HepG2 (cell line): ENCODE data around the gene FAM120B.

Experiments used
- CERS6 ChIP-seq: sonication (generic); formaldehyde crosslinking; IDR thresholded peaks from 2 replicates; pipeline ENCODE4 v1.5.0; 2020; ENCODE audit warnings: missing genetic modification reagents
- CTCF ChIP-seq: sonication (generic); formaldehyde crosslinking; IDR thresholded peaks from 2 replicates; pipeline ENCODE4 v1.5.0; 2020; ENCODE audit warnings: mild to moderate bottlenecking, missing genetic modification reagents, moderate library complexity
- HNRNPK ChIP-seq: fragments of 200-400 bp; formaldehyde crosslinking; IDR thresholded peaks from 2 replicates; pipeline ENCODE4 v1.6.1; 2018; ENCODE audit warnings: low read length, low read depth, moderate library complexity, mild to moderate bottlenecking; ENCODE audit not compliant: poor library complexity, severe bottlenecking
- PITX1 ChIP-seq: sonication (generic); formaldehyde crosslinking; IDR thresholded peaks from 2 replicates; pipeline ENCODE4 v1.5.1; 2020; ENCODE audit warnings: mild to moderate bottlenecking, missing genetic modification reagents
- POLR2A ChIP-seq, 2 experiments: IDR thresholded peaks; 2 replicates each; pipeline ENCODE4 v1.6.1; 2011; ENCODE audit warnings: low read depth in 2 of 2, low read length in 2 of 2, mild to moderate bottlenecking in 1 of 2, moderate library complexity in 1 of 2; ENCODE audit not compliant: insufficient read depth in 1 of 2
- SMARCE1 ChIP-seq: fragments of 450-650 bp; IDR thresholded peaks from 2 replicates; pipeline ENCODE4 v1.6.1; 2017; ENCODE audit warnings: borderline replicate concordance
- SMC3 ChIP-seq: IDR thresholded peaks from 2 replicates; pipeline ENCODE4 v1.6.1; 2011; ENCODE audit warnings: low read length, improper control_type of control experiment
- ZBTB7A ChIP-seq: sonication (generic); formaldehyde crosslinking; IDR thresholded peaks from 2 replicates; pipeline ENCODE4 v1.8.0; 2022; ENCODE audit warnings: mild to moderate bottlenecking, missing genetic modification reagents
- ZNF138 ChIP-seq: sonication (generic); formaldehyde crosslinking; IDR thresholded peaks from 2 replicates; pipeline ENCODE4 v1.5.0; 2020; ENCODE audit warnings: mild to moderate bottlenecking, low read depth, missing genetic modification reagents
- ZNF280D ChIP-seq: sonication (generic); formaldehyde crosslinking; IDR thresholded peaks from 2 replicates; pipeline ENCODE4 v1.5.1; 2020; ENCODE audit warnings: mild to moderate bottlenecking, missing genetic modification reagents

GRCh38 chr6:170437719-170438401, 131.3 kb downstream of the FAM120B start:
- TF ChIP-seq ZNF138 (CRISPR knock-in tag): no peak
- no peak for TF ChIP-seq POLR2A (IDR thresholded peaks at IDR 0.05; ENCODE audit: insufficient read depth in 1 of 2, low read depth in 2 of 2, low read length in 2 of 2)
- no peak for TF ChIP-seq PITX1 (CRISPR knock-in tag)
- TF ChIP-seq ZBTB7A: no peak
- TF ChIP-seq HNRNPK: no peak
- no peak for TF ChIP-seq CTCF (CRISPR knock-in tag)
- TF ChIP-seq SMARCE1: no peak
- TF ChIP-seq CERS6: no peak
- no peak for TF ChIP-seq SMC3
- TF ChIP-seq ZNF280D (CRISPR knock-in tag): no peak
